HepG2 (cell line): ENCODE measurements around the gene PRRT1. TPM values are rescaled to one million over a fixed set of nuclear protein-coding genes. Genes with fewer than 3 reads are reported as not detected.

Source experiments
- ARID2 ChIP-seq: sonication (generic); formaldehyde crosslinking; IDR thresholded peaks from 2 replicates; pipeline ENCODE4 v1.8.1; 2022; ENCODE audit warnings: mild to moderate bottlenecking, missing genetic modification reagents, borderline replicate concordance
- ATF2 ChIP-seq: sonication (generic); formaldehyde crosslinking; IDR thresholded peaks from 2 replicates; pipeline ENCODE4 v1.4.0; 2020; ENCODE audit warnings: missing genetic modification reagents
- CSRNP1 ChIP-seq: sonication (generic); formaldehyde crosslinking; IDR thresholded peaks from 2 replicates; pipeline ENCODE4 v1.8.1; 2023; ENCODE audit warnings: mild to moderate bottlenecking, missing genetic modification reagents
- ELF3 ChIP-seq: IDR thresholded peaks from 2 replicates; pipeline ENCODE4 v1.6.1; 2016; ENCODE audit warnings: missing genetic modification reagents, missing compliant biosample characterization
- IKZF5 ChIP-seq: IDR thresholded peaks from 2 replicates; pipeline ENCODE4 v1.6.1; 2018; ENCODE audit warnings: missing genetic modification reagents, mild to moderate bottlenecking, missing compliant biosample characterization
- MEIS2 ChIP-seq: sonication (generic); formaldehyde crosslinking; IDR thresholded peaks from 2 replicates; pipeline ENCODE4 v1.9.0; 2021; ENCODE audit warnings: mild to moderate bottlenecking, missing genetic modification reagents
- MLXIP ChIP-seq: sonication (generic); formaldehyde crosslinking; IDR thresholded peaks from 2 replicates; pipeline ENCODE4 v1.9.0; 2021; ENCODE audit warnings: missing genetic modification reagents, borderline replicate concordance
- NFE2 ChIP-seq: sonication (generic); formaldehyde crosslinking; IDR thresholded peaks from 2 replicates; pipeline ENCODE4 v1.4.0; 2020; ENCODE audit warnings: missing genetic modification reagents
- NFYB ChIP-seq: sonication (generic); formaldehyde crosslinking; IDR thresholded peaks from 2 replicates; pipeline ENCODE4 v1.4.0; 2020; ENCODE audit warnings: missing genetic modification reagents
- SOX5 ChIP-seq: IDR thresholded peaks from 2 replicates; pipeline ENCODE4 v1.6.1; 2016; ENCODE audit warnings: borderline replicate concordance
- TFE3 ChIP-seq: IDR thresholded peaks from 2 replicates; pipeline ENCODE4 v1.6.1; 2016
- ZEB1 ChIP-seq: IDR thresholded peaks from 2 replicates; pipeline ENCODE4 v1.6.1; 2012; ENCODE audit warnings: mild to moderate bottlenecking, low read depth, inconsistent platforms; ENCODE audit not compliant: insufficient replicate concordance
- ZFP36L2 ChIP-seq: sonication (generic); formaldehyde crosslinking; IDR thresholded peaks from 2 replicates; pipeline ENCODE4 v1.4.0; 2020; ENCODE audit warnings: missing genetic modification reagents
- ZFYVE20 ChIP-seq: sonication (generic); formaldehyde crosslinking; IDR thresholded peaks from 2 replicates; pipeline ENCODE4 v1.8.0; 2023; ENCODE audit warnings: low read depth, mild to moderate bottlenecking, moderate library complexity, missing genetic modification reagents, borderline replicate concordance
- ZKSCAN5 ChIP-seq: sonication (generic); formaldehyde crosslinking; IDR thresholded peaks from 2 replicates; pipeline ENCODE4 v1.5.1; 2020; ENCODE audit warnings: mild to moderate bottlenecking, missing genetic modification reagents
- ZNF44 ChIP-seq: sonication (generic); formaldehyde crosslinking; IDR thresholded peaks from 2 replicates; pipeline ENCODE4 v1.5.1; 2020; ENCODE audit warnings: mild to moderate bottlenecking, missing genetic modification reagents
- ZNF496 ChIP-seq: sonication (generic); formaldehyde crosslinking; IDR thresholded peaks from 2 replicates; pipeline ENCODE4 v1.8.1; 2023; ENCODE audit warnings: mild to moderate bottlenecking, moderate library complexity, missing genetic modification reagents; ENCODE audit not compliant: insufficient replicate concordance
- ZNF607 ChIP-seq: sonication (generic); formaldehyde crosslinking; IDR thresholded peaks from 2 replicates; pipeline ENCODE4 v1.5.1; 2020; ENCODE audit warnings: missing genetic modification reagents, mild to moderate bottlenecking, borderline replicate concordance
- ZNF709 ChIP-seq: sonication (generic); formaldehyde crosslinking; IDR thresholded peaks from 2 replicates; pipeline ENCODE4 v1.5.0; 2020; ENCODE audit warnings: mild to moderate bottlenecking, missing genetic modification reagents
- ZNF746 ChIP-seq: sonication (generic); formaldehyde crosslinking; IDR thresholded peaks from 2 replicates; pipeline ENCODE4 v1.8.0; 2022; ENCODE audit warnings: mild to moderate bottlenecking, missing genetic modification reagents
- ZSCAN9 ChIP-seq: IDR thresholded peaks from 2 replicates; pipeline ENCODE4 v1.6.1; 2016; ENCODE audit warnings: borderline replicate concordance
- polyA plus RNA-seq, 8 experiments: library from polyadenylated mRNA; depleted of rRNA in 3 of 8; stranded (reverse) in 7 of 8; unstranded in 1 of 8; fragments of >200 nt; fragmentation: Illumina TruSeq in 4 of 8; extraction: Trizol in 4 of 8; gene quantifications; 2 replicates each; pipeline versions ENCODE4 v1.2.1 to v1.2.3, GENCODE V29; 2011 to 2016; ENCODE audit warnings: low read depth in 4 of 8, missing spikeins in 1 of 8, mixed read lengths in 1 of 8; ENCODE audit not compliant: insufficient read depth in 1 of 8
- total RNA-seq, 5 experiments: library from RNA; depleted of rRNA; stranded (reverse); fragments of >200 nt; fragmentation: Illumina TruSeq; extraction: Trizol; gene quantifications; 2 replicates each; pipeline ENCODE4 v1.2.3, GENCODE V29; 2016; ENCODE audit warnings: low read depth in 1 of 5

PRRT1 gene
- total and polyA plus RNA-seq, 2 of the 13 experiments (the other 11 are each of a cell fraction or from before 2014, with no cell fraction given), result 0.64 to 1.4 TPM

GRCh38 chr6:32195902-32196681 lies 44.4 kb upstream of the PRRT1 start (continued):
- 0 out of 2 replicates have a peak, but pooled peaks have one; percentile 5 for TF ChIP-seq NFE2 (CRISPR knock-in tag)
- peak; percentile 81 for TF ChIP-seq ATF2 (CRISPR knock-in tag)
- no peak; the same call in 1 of the 2 replicates for TF ChIP-seq ARID2
- TF ChIP-seq ZFP36L2, result no peak
- TF ChIP-seq SOX5, result peak; percentile 97
- TF ChIP-seq ELF3, result peak; percentile 71; the same call in 1 of the 2 replicates
- TF ChIP-seq ZFYVE20 (CRISPR knock-in tag), result no peak
- TF ChIP-seq ZNF607 (CRISPR knock-in tag), result peak; percentile 85; the same call in 1 of the 2 replicates
- no peak; the same call in 1 of the 2 replicates for TF ChIP-seq ZKSCAN5
- TF ChIP-seq IKZF5 (CRISPR knock-in tag), result peak; percentile 47; the same call in 1 of the 2 replicates
- TF ChIP-seq ZNF709, result peak; percentile 81; the same call in 1 of the 2 replicates
- peak; percentile 85 for TF ChIP-seq ZNF44 (CRISPR knock-in tag)
- TF ChIP-seq ZEB1, result no peak
- peak; percentile 72; the same call in 1 of the 2 replicates for TF ChIP-seq ZSCAN9
- TF ChIP-seq NFYB (CRISPR knock-in tag), result no peak
- TF ChIP-seq TFE3, result peak; percentile 25
- TF ChIP-seq MLXIP (CRISPR knock-in tag), result 0 out of 2 replicates have a peak, but pooled peaks have one; percentile 55
- TF ChIP-seq MEIS2, result peak; percentile 89
- TF ChIP-seq ZNF746 (CRISPR knock-in tag), result peak; percentile 65
- TF ChIP-seq CSRNP1 (CRISPR knock-in tag), result peak; percentile 0; the same call in 1 of the 2 replicates
- no peak for TF ChIP-seq ZNF496
